Measurements from ENCODE around the gene VWA5B1.

DNA sequence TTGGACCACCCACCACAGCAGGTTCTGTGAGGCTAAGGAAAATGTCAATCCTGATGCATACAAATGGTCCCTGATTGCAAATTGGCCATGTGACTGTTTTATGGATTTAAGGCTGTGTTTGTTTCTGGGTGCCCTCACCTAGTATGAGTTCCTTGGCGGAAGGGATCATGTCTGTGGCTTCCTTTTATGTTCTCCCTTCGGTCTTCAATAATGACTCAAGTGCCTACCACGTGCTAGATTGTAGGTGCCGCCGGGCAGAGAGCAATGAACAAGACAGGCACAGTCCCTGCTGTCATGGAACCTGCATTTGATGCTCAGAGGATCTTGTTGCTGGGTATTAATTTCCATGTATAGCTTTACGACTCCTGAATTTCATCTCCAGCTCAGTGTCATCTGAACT lies 9.8 kb upstream of the VWA5B1 start:
- TF ChIP-seq, protein P1, sequence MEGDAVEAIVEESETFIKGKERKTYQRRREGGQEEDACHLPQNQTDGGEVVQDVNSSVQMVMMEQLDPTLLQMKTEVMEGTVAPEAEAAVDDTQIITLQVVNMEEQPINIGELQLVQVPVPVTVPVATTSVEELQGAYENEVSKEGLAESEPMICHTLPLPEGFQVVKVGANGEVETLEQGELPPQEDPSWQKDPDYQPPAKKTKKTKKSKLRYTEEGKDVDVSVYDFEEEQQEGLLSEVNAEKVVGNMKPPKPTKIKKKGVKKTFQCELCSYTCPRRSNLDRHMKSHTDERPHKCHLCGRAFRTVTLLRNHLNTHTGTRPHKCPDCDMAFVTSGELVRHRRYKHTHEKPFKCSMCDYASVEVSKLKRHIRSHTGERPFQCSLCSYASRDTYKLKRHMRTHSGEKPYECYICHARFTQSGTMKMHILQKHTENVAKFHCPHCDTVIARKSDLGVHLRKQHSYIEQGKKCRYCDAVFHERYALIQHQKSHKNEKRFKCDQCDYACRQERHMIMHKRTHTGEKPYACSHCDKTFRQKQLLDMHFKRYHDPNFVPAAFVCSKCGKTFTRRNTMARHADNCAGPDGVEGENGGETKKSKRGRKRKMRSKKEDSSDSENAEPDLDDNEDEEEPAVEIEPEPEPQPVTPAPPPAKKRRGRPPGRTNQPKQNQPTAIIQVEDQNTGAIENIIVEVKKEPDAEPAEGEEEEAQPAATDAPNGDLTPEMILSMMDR (IDR thresholded peaks at IDR 0.05) = no peak
- no peak for TF ChIP-seq POLR2A (IDR thresholded peaks at IDR 0.05)

Measured in prostate gland (tissue), 2 donors.